ENCODE measurements around the gene DHRS3.

DNA sequence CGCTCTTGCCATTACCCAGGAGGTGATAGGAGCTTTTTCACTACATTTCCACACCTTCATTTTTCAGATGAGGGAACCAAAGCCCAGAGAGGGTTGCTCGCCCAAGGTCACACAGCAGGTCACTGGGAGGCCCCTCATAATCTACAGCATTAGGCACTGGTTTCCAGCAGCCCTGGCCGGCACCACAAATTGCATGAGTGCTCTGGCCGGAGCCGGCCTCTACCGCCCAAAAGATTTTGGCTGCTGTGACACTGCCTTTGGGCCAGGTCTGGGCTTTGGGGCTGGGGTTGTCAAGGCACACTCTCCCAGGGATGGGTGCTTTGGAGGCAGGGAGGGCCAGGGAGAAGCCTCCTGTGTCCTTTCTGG is 15.4 kb downstream of the DHRS3 start:
- TF ChIP-seq, protein P1, sequence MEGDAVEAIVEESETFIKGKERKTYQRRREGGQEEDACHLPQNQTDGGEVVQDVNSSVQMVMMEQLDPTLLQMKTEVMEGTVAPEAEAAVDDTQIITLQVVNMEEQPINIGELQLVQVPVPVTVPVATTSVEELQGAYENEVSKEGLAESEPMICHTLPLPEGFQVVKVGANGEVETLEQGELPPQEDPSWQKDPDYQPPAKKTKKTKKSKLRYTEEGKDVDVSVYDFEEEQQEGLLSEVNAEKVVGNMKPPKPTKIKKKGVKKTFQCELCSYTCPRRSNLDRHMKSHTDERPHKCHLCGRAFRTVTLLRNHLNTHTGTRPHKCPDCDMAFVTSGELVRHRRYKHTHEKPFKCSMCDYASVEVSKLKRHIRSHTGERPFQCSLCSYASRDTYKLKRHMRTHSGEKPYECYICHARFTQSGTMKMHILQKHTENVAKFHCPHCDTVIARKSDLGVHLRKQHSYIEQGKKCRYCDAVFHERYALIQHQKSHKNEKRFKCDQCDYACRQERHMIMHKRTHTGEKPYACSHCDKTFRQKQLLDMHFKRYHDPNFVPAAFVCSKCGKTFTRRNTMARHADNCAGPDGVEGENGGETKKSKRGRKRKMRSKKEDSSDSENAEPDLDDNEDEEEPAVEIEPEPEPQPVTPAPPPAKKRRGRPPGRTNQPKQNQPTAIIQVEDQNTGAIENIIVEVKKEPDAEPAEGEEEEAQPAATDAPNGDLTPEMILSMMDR (IDR thresholded peaks at IDR 0.05) = no peak
- TF ChIP-seq POLR2A (IDR thresholded peaks at IDR 0.05) (no peak), EP300 (IDR thresholded peaks at IDR 0.05) (no peak)
